ENCODE results near the gene DMWD. TPM values are rescaled to one million over a fixed set of nuclear protein-coding genes. Genes with fewer than 3 reads are reported as not detected.
A peak's percentile ranks its signal among the peaks of the same experiment; 100 is the strongest.
"Not testable (repeated sequence)": the region's sequence is repeated elsewhere in the genome, so short reads cannot be mapped to it uniquely, and the experiment has no call there.

The DMWD gene
- total and polyA plus RNA-seq, 5 donors from 2014 or later, result 13.5 to 63.8 (median 16.6) TPM

DNA sequence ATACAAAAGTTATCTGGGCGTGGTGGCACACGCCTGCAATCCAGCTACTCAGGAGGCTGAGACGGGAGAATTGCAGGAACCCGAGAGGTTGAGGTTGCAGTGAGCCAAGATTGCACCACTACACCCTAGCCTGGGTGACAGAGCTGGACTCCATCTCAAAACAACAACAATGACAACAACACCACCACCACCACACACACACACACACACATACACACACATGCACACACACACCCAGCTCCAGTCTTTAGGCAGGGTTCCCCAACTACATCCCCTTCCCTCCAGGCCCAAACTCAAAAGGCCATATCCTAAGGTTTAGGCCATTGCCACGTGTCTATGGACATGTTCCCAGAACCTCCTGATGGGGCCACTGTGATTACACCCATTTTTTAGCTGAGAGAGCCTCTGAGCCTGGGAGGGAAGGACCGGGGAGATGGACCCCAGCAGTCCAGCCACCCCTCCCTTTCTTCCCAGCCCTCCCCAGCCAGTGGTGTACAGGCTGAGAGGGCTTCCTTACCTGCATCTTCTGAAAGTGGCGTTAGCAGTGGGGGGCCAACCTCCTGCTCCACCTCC lies 9.0 kb upstream of the DMWD start:
- no peak overlapping the region for H3K4me3 Mint-ChIP-seq
- no peaks in the 10 kb centered on the region for H3K27me3 ChIP-seq (ENCODE audit: control insufficient read depth, insufficient read depth, low read length)
- H3K4me3 ChIP-seq (ENCODE audit: low read depth, low read length), result no peak overlapping the region
- DNase-seq (no peak), ATAC-seq (ENCODE audit: low read depth in 2 of 2) (no peak)
- no peak overlapping the region for H3K27ac Mint-ChIP-seq
- no peaks in the 10 kb centered on the region for H3K36me3 ChIP-seq (ENCODE audit: control insufficient read depth, insufficient read depth, low read length)
- H3K27ac ChIP-seq (ENCODE audit: insufficient read depth, low read length, poor library complexity, severe bottlenecking), result no peak overlapping the region
- no peaks in the 10 kb centered on the region for H3K36me3 Mint-ChIP-seq
- peaks cover 6% of the 10 kb centered on the region for H3K27me3 Mint-ChIP-seq
- no peaks in the 10 kb centered on the region for H3K9me3 ChIP-seq (ENCODE audit: control insufficient read depth in 2 of 2, low read length in 2 of 2)
- H3K4me1 ChIP-seq (ENCODE audit: control insufficient read depth, insufficient read depth, low read length, poor library complexity, severe bottlenecking), result no peaks in the 10 kb centered on the region
- peaks cover 0 to 7% (median 5%) of the 10 kb centered on the region in 4 donors for H3K4me1 Mint-ChIP-seq
- peaks cover 0 to 1% (median 0%) of the 10 kb centered on the region in 7 donors for H3K9me3 Mint-ChIP-seq

DNA sequence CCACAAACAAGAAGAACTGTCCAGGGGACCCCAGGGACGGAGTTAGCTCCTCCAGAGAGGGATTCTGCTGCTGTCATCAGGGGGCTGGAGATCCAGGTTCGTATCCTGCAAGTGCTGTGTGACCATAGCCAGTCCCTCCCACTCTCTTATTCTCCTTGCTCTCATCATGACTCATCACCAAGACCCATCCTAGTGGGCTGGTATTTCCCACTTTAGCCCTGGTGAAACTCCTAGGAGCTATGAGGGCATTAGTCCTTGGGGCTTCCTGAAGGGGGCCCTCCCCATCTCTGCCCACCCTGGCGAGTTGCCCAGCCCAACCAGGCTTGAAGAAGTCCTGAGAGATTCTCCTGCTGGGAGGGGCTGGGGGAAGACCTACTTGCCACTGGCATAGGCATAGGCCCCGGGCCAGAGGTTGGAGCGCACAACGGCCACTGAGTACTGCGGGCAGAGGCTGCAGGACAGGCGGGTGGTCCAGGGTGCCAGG lies 7.5 kb upstream of the DMWD start:
- no peak for DNase-seq
- Histone ChIP-seq H3K9me3 (ENCODE audit: control insufficient read depth in 2 of 2, low read length in 2 of 2) (no peaks in the 10 kb centered on the region), H3K4me1 (ENCODE audit: control insufficient read depth, insufficient read depth, low read length, poor library complexity, severe bottlenecking) (no peaks in the 10 kb centered on the region), H3K36me3 (ENCODE audit: control insufficient read depth, insufficient read depth, low read length) (no peaks in the 10 kb centered on the region), H3K27me3 (ENCODE audit: control insufficient read depth, insufficient read depth, low read length) (peaks cover 3% of the 10 kb centered on the region), H3K4me3 (ENCODE audit: low read depth, low read length) (no peak overlapping the region), H3K27ac (ENCODE audit: insufficient read depth, low read length, poor library complexity, severe bottlenecking) (no peak overlapping the region)
- no peaks in the 10 kb centered on the region for H3K36me3 Mint-ChIP-seq
- H3K4me1 Mint-ChIP-seq, result peaks cover 0 to 5% (median 2%) of the 10 kb centered on the region in 4 donors
- H3K9me3 Mint-ChIP-seq, result peaks cover 0 to 1% (median 0%) of the 10 kb centered on the region in 7 donors
- no peak overlapping the region for H3K27ac Mint-ChIP-seq
- no peak for ATAC-seq (ENCODE audit: low read depth in 2 of 2)
- H3K27me3 Mint-ChIP-seq, result peaks cover 7% of the 10 kb centered on the region
- H3K4me3 Mint-ChIP-seq, result no peak overlapping the region

DNA sequence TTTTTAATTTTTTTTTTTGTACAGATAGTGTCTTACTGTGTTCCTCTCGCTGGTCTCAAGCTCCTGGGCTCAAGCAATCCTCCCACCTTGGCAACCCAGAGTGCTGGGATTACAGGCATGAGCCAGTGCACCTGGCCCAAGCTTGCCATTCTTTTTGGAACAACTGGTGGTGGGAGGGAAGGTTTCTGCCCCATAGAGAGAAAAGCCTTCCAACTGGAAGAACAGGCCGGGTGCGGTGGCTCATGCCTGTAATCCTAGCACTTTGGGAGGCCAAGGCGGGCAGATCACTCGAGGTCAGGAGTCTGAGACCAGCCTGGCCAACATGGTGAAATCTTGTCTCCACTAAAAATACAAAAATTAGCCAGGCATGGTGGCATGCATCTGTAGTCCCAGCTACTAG lies 6.9 kb upstream of the DMWD start:
- H3K4me1 Mint-ChIP-seq, result not testable (repeated sequence)

DNA sequence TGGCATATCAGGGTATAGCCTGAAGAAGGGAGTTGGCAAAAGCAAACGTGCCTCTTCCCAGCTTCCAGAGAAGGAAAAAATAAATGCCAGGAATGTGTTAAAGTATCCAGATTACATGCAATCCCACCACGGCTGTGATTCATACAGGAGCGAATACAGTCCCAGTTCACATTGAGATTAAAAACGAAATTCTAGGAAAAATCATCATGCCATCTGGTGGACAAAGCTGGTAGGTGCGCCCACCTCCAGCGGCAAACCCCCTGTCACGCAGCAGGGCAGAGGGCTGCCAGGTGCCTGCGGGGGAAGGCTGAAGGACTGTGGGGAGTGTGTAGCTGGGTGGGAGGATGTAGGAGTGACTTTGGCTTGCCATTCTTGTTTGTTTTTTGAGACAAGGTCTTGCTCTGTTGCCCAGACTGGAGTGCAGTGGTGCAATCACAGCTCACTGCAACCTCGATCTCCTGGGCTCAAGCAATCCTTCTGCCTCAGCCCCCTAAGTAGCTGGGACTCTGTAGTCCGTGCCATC lies 6.4 kb upstream of the DMWD start:
- Histone ChIP-seq H3K27me3 (ENCODE audit: control insufficient read depth, insufficient read depth, low read length) (peaks cover 3% of the 10 kb centered on the region), H3K4me1 (ENCODE audit: control insufficient read depth, insufficient read depth, low read length, poor library complexity, severe bottlenecking) (no peaks in the 10 kb centered on the region), H3K27ac (ENCODE audit: insufficient read depth, low read length, poor library complexity, severe bottlenecking) (no peak overlapping the region), H3K4me3 (ENCODE audit: low read depth, low read length) (no peak overlapping the region), H3K9me3 (ENCODE audit: control insufficient read depth in 2 of 2, low read length in 2 of 2) (no peaks in the 10 kb centered on the region), H3K36me3 (ENCODE audit: control insufficient read depth, insufficient read depth, low read length) (no peaks in the 10 kb centered on the region)
- Mint-ChIP-seq H3K27me3 (peaks cover 11% of the 10 kb centered on the region), H3K36me3 (no peaks in the 10 kb centered on the region), H3K4me3 (no peak overlapping the region), H3K27ac (peak overlapping the region in 2 of 3 donors; percentile 2 to 71), H3K9me3 (peaks cover 0 to 1% (median 0%) of the 10 kb centered on the region in 7 donors), H3K4me1 (peaks cover 0 to 8% (median 2%) of the 10 kb centered on the region in 4 donors)
- peak; percentile 68 to 71 for ATAC-seq (ENCODE audit: low read depth in 2 of 2)
- DNase-seq, result peak; percentile 46 to 53 (median 49)

More for the DNA sequence above, 6.9 kb upstream of the DMWD start:
- H3K27me3 ChIP-seq (ENCODE audit: control insufficient read depth, insufficient read depth, low read length); DNase-seq; ATAC-seq (ENCODE audit: low read depth in 2 of 2); H3K27ac ChIP-seq (ENCODE audit: insufficient read depth, low read length, poor library complexity, severe bottlenecking); H3K4me1 ChIP-seq (ENCODE audit: control insufficient read depth, insufficient read depth, low read length, poor library complexity, severe bottlenecking); H3K9me3 ChIP-seq (ENCODE audit: control insufficient read depth in 2 of 2, low read length in 2 of 2); H3K9me3 Mint-ChIP-seq; H3K36me3 Mint-ChIP-seq; H3K4me3 Mint-ChIP-seq; H3K4me3 ChIP-seq (ENCODE audit: low read depth, low read length); H3K27ac Mint-ChIP-seq; H3K36me3 ChIP-seq (ENCODE audit: control insufficient read depth, insufficient read depth, low read length): not testable (repeated sequence)
- peaks cover 11% of the 10 kb centered on the region for H3K27me3 Mint-ChIP-seq

DNA sequence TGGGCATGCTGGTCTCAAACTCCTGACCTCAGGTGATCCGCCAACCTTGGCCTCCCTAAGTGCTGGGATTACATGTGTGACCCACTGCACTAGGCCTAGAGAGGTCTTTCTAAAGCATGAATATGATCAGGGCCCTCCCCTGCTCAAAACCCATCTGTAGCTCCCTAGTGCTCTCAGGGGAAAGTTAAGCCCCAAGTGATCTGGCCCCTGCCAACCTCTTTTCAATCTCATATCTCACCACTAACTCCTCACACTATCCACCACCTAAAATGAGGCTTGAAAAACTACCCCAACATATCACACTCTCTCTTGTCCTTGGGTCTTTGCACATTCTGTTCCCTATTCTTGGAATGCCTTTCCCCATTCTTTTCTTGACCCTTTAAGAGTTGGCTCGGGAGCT lies 2.0 kb upstream of the DMWD start:
- H3K4me3 Mint-ChIP-seq, result peak overlapping the region in 3 of 4 donors; percentile 27 to 89 (median 43)

DNA sequence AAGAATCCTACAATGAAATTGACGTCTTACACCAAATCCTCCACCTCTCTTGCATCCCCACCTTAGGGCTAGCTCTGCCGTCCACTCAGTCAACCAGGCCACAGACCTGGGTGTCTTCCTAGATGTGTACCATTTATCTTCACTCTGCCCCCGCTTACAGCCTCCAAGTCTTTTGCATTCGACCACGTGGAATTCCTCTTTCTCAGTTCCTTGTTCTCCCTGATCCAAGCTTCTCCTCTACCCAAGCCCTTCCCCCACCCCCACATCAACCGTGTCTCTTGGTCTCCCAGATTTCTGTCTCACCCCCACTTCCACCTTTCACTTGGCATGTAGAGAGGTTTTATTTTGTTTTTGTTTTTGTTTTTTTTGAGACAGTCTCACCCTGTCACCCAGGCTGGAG lies 1.2 kb upstream of the DMWD start:
- Histone ChIP-seq H3K27me3 (ENCODE audit: control insufficient read depth, insufficient read depth, low read length) (peaks cover 3% of the 10 kb centered on the region), H3K36me3 (ENCODE audit: control insufficient read depth, insufficient read depth, low read length) (peaks cover 5% of the 10 kb centered on the region), H3K27ac (ENCODE audit: insufficient read depth, low read length, poor library complexity, severe bottlenecking) (no peak overlapping the region), H3K4me3 (ENCODE audit: low read depth, low read length) (no peak overlapping the region), H3K4me1 (ENCODE audit: control insufficient read depth, insufficient read depth, low read length, poor library complexity, severe bottlenecking) (peaks cover 25% of the 10 kb centered on the region), H3K9me3 (ENCODE audit: control insufficient read depth in 2 of 2, low read length in 2 of 2) (no peaks in the 10 kb centered on the region)
- Mint-ChIP-seq H3K9me3 (peaks cover 0 to 2% (median 0%) of the 10 kb centered on the region in 7 donors), H3K36me3 (peaks cover 7% of the 10 kb centered on the region), H3K27ac (peak overlapping the region in 1 of 3 donors; percentile 93), H3K4me1 (peaks cover 7 to 41% (median 26%) of the 10 kb centered on the region in 4 donors), H3K4me3 (peak overlapping the region; percentile 22 to 89 (median 74)), H3K27me3 (peaks cover 16% of the 10 kb centered on the region)
- DNase-seq (no peak), ATAC-seq (ENCODE audit: low read depth in 2 of 2) (no peak)

More for the DNA sequence above, 2.0 kb upstream of the DMWD start:
- Mint-ChIP-seq H3K27ac (peak overlapping the region in 1 of 3 donors; percentile 47), H3K27me3 (peaks cover 21% of the 10 kb centered on the region), H3K36me3 (peaks cover 4% of the 10 kb centered on the region), H3K9me3 (peaks cover 0 to 2% (median 0%) of the 10 kb centered on the region in 7 donors), H3K4me1 (peaks cover 7 to 39% (median 27%) of the 10 kb centered on the region in 4 donors)
- H3K9me3 ChIP-seq (ENCODE audit: control insufficient read depth in 2 of 2, low read length in 2 of 2), result no peaks in the 10 kb centered on the region
- H3K27ac ChIP-seq (ENCODE audit: insufficient read depth, low read length, poor library complexity, severe bottlenecking), result no peak overlapping the region
- H3K4me3 ChIP-seq (ENCODE audit: low read depth, low read length), result no peak overlapping the region
- H3K36me3 ChIP-seq (ENCODE audit: control insufficient read depth, insufficient read depth, low read length), result no peaks in the 10 kb centered on the region
- DNase-seq, result no peak
- no peak for ATAC-seq (ENCODE audit: low read depth in 2 of 2)
- peaks cover 3% of the 10 kb centered on the region for H3K27me3 ChIP-seq (ENCODE audit: control insufficient read depth, insufficient read depth, low read length)
- H3K4me1 ChIP-seq (ENCODE audit: control insufficient read depth, insufficient read depth, low read length, poor library complexity, severe bottlenecking), result peaks cover 25% of the 10 kb centered on the region

DNA sequence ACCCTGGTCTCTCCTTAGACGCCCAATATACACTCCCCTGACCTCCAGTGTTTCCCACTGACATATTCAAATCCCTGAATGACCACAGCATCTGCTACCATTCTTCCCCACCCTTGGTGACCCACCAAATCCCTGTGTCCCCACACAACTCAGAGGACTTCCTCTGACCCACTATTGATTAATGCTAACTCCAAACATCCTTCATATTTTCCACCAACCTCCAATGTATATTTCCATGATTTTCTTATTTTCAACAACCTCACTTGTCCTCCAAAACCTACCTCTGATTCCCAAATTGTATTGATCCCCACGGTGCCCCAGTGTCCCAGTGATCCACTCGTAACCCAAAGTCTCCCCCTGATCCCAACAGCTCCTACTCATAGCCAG lies 526 bp upstream of the DMWD start:
- H3K36me3 ChIP-seq (ENCODE audit: control insufficient read depth, insufficient read depth, low read length), result peaks cover 6% of the 10 kb centered on the region
- peaks cover 7 to 42% (median 29%) of the 10 kb centered on the region in 4 donors for H3K4me1 Mint-ChIP-seq
- H3K27ac Mint-ChIP-seq, result peak overlapping the region; percentile 61 to 93 (median 92)
- H3K4me3 ChIP-seq (ENCODE audit: low read depth, low read length), result peak overlapping the region; percentile 66
- H3K27ac ChIP-seq (ENCODE audit: insufficient read depth, low read length, poor library complexity, severe bottlenecking), result peak overlapping the region; percentile 61
- H3K9me3 ChIP-seq (ENCODE audit: control insufficient read depth in 2 of 2, low read length in 2 of 2), result no peaks in the 10 kb centered on the region
- H3K36me3 Mint-ChIP-seq, result peaks cover 13% of the 10 kb centered on the region
- peaks cover 0 to 2% (median 0%) of the 10 kb centered on the region in 7 donors for H3K9me3 Mint-ChIP-seq
- H3K27me3 Mint-ChIP-seq, result peaks cover 15% of the 10 kb centered on the region
- H3K27me3 ChIP-seq (ENCODE audit: control insufficient read depth, insufficient read depth, low read length), result peaks cover 3% of the 10 kb centered on the region
- ATAC-seq (ENCODE audit: low read depth in 2 of 2), result no peak
- no peak for DNase-seq
- peaks cover 25% of the 10 kb centered on the region for H3K4me1 ChIP-seq (ENCODE audit: control insufficient read depth, insufficient read depth, low read length, poor library complexity, severe bottlenecking)
- peak overlapping the region; percentile 86 to 90 (median 90) for H3K4me3 Mint-ChIP-seq
